Measurements from ENCODE around the gene PGAP6.

Gene PGAP6

DNA sequence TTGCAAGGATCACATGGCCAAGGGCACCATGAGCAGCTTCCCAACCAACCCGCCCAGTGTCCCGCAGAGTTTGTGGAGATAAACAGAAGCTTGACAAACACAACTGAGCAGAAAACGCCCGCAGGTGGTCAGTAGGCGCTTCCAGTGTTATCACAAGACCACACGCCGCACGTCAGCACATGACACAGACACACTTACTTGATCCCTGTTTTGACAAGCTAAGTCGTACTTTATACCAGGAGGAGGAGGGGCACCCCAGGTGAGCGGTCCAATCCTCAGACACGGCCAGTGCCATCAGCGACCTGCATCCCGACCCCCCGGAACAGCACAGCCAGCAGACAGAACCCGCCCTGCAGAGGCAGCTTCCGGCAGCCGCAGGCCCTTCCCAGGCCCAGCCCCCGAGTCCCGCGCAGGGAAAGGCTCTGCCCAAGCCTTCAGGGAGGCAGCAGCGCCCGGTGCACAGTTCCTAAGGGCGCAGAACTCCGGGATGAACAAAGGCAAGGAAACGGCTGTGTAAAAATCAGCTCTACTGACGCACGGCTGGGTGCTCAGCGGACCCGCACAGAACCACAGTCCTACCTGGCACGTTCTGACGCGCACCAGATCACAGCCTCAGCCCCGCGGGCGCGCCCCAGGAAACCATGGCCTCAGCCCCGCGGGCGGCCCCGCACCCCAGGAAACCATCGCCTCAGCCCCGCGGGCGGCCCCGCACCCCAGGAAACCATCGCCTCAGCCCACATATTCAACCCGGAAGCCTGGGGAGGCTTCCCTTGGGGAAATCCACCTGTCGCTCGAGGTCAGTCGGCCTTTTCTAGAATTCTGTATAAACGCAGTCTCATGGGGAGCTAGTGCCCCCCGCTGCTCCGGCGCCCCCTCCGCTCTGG lies 57.1 kb downstream of the PGAP6 start:
- peaks cover 4% of the 10 kb centered on the region; the same call in 1 of the 2 replicates for H3K36me3 ChIP-seq (ENCODE audit: low read depth)
- H3K27me3 ChIP-seq (ENCODE audit: insufficient read depth, poor library complexity, severe bottlenecking), result no peaks in the 10 kb centered on the region
- TF ChIP-seq, protein P1, sequence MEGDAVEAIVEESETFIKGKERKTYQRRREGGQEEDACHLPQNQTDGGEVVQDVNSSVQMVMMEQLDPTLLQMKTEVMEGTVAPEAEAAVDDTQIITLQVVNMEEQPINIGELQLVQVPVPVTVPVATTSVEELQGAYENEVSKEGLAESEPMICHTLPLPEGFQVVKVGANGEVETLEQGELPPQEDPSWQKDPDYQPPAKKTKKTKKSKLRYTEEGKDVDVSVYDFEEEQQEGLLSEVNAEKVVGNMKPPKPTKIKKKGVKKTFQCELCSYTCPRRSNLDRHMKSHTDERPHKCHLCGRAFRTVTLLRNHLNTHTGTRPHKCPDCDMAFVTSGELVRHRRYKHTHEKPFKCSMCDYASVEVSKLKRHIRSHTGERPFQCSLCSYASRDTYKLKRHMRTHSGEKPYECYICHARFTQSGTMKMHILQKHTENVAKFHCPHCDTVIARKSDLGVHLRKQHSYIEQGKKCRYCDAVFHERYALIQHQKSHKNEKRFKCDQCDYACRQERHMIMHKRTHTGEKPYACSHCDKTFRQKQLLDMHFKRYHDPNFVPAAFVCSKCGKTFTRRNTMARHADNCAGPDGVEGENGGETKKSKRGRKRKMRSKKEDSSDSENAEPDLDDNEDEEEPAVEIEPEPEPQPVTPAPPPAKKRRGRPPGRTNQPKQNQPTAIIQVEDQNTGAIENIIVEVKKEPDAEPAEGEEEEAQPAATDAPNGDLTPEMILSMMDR (IDR thresholded peaks at IDR 0.05; ENCODE audit: poor library complexity, severe bottlenecking), result no peak
- DNase-seq (ENCODE audit: low spot score) (no peak), ATAC-seq (ENCODE audit: low read depth) (no peak)
- H3K4me3 ChIP-seq (ENCODE audit: severe bottlenecking), result no peak overlapping the region
- H3K4me1 ChIP-seq (ENCODE audit: insufficient read depth, poor library complexity, severe bottlenecking), result peaks cover 18% of the 10 kb centered on the region
- no peaks in the 10 kb centered on the region for H3K9me3 ChIP-seq (ENCODE audit: severe bottlenecking)
- no peak overlapping the region for H3K27ac ChIP-seq (ENCODE audit: poor library complexity, severe bottlenecking)

DNA sequence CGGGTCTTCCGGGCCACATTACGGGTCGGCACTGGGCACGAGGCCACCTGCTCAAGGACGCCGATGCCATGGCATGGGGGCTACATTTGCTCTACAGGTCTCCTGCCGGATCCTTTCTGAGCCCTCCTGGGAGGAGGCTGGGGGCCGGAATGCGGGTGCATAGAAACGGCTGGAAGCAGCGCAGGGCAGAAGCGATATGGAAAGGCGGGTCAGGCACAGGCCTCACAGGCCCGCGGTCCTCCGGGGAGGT lies 57.7 kb downstream of the PGAP6 start:
- TF ChIP-seq, protein P1 (IDR thresholded peaks at IDR 0.05; ENCODE audit: poor library complexity, severe bottlenecking), result no peak
- ATAC-seq (ENCODE audit: low read depth), result no peak
- DNase-seq (ENCODE audit: low spot score), result no peak

GRCh38 chr16:322476-323143 lies 59.2 kb downstream of the PGAP6 start:
- peaks cover 10% of the 10 kb centered on the region; the same call in 1 of the 2 replicates for H3K36me3 ChIP-seq (ENCODE audit: low read depth)
- TF ChIP-seq, protein P1 (IDR thresholded peaks at IDR 0.05; ENCODE audit: poor library complexity, severe bottlenecking), result no peak
- H3K4me1 ChIP-seq (ENCODE audit: insufficient read depth, poor library complexity, severe bottlenecking), result peaks cover 5% of the 10 kb centered on the region
- no peaks in the 10 kb centered on the region for H3K9me3 ChIP-seq (ENCODE audit: severe bottlenecking)
- no peak overlapping the region for H3K27ac ChIP-seq (ENCODE audit: poor library complexity, severe bottlenecking)
- ATAC-seq (ENCODE audit: low read depth), result no peak
- H3K27me3 ChIP-seq (ENCODE audit: insufficient read depth, poor library complexity, severe bottlenecking), result no peaks in the 10 kb centered on the region
- H3K4me3 ChIP-seq (ENCODE audit: severe bottlenecking), result no peak overlapping the region
- no peak for DNase-seq (ENCODE audit: low spot score)

More for the DNA sequence above, 57.7 kb downstream of the PGAP6 start:
- no peaks in the 10 kb centered on the region for H3K27me3 ChIP-seq (ENCODE audit: insufficient read depth, poor library complexity, severe bottlenecking)
- no peak overlapping the region for H3K27ac ChIP-seq (ENCODE audit: poor library complexity, severe bottlenecking)
- H3K4me3 ChIP-seq (ENCODE audit: severe bottlenecking), result no peak overlapping the region
- peaks cover 8% of the 10 kb centered on the region; the same call in 1 of the 2 replicates for H3K36me3 ChIP-seq (ENCODE audit: low read depth)
- H3K9me3 ChIP-seq (ENCODE audit: severe bottlenecking), result no peaks in the 10 kb centered on the region
- H3K4me1 ChIP-seq (ENCODE audit: insufficient read depth, poor library complexity, severe bottlenecking), result peaks cover 18% of the 10 kb centered on the region

GRCh38 chr16:321532-321931 lies 60.2 kb downstream of the PGAP6 start:
- TF ChIP-seq, protein P1 (IDR thresholded peaks at IDR 0.05; ENCODE audit: poor library complexity, severe bottlenecking), result no peak
- H3K36me3 ChIP-seq (ENCODE audit: low read depth), result peaks cover 10% of the 10 kb centered on the region; the same call in 1 of the 2 replicates
- no peak for ATAC-seq (ENCODE audit: low read depth)
- no peak for DNase-seq (ENCODE audit: low spot score)
- H3K27me3 ChIP-seq (ENCODE audit: insufficient read depth, poor library complexity, severe bottlenecking), result no peaks in the 10 kb centered on the region
- H3K4me3 ChIP-seq (ENCODE audit: severe bottlenecking), result no peak overlapping the region
- no peak overlapping the region for H3K27ac ChIP-seq (ENCODE audit: poor library complexity, severe bottlenecking)
- no peaks in the 10 kb centered on the region for H3K9me3 ChIP-seq (ENCODE audit: severe bottlenecking)
- no peaks in the 10 kb centered on the region for H3K4me1 ChIP-seq (ENCODE audit: insufficient read depth, poor library complexity, severe bottlenecking)

Measured in RWPE2 (cell line).